Measurements from ENCODE around the gene ATXN1.
"Not testable (repeated sequence)": the region's sequence is repeated elsewhere in the genome, so short reads cannot be mapped to it uniquely, and the experiment has no call there.

The ATXN1 gene

GRCh38 chr6:16702627-16703378, 58.5 kb downstream of the ATXN1 start:
- POLR2A ChIA-PET; H3K9me3 ChIP-seq (ENCODE audit: control insufficient read depth, insufficient read depth, low read depth, low read length); H3K36me3 ChIP-seq (ENCODE audit: control insufficient read depth in 2 of 2, insufficient read depth in 1 of 2, low read length in 2 of 2); H3K4me3 ChIP-seq (ENCODE audit: low read depth, low read length); H3K27ac ChIP-seq (ENCODE audit: extremely low read depth, low read depth, low read length); CTCF ChIA-PET: not testable (repeated sequence)
- H3K4me1 ChIP-seq (ENCODE audit: control insufficient read depth, insufficient read depth, low read length) = peaks cover 33% of the 10 kb centered on the region
- TF ChIP-seq ZNF580 (tag by site-specific recombination; IDR thresholded peaks at IDR 0.05) = peak; percentile 74
- TF ChIP-seq ZNF146 (tag by site-specific recombination; IDR thresholded peaks at IDR 0.05) = peak; percentile 91
- peak; percentile 41 for TF ChIP-seq SCRT2 (tag by site-specific recombination; IDR thresholded peaks at IDR 0.05)
- 0 out of 2 replicates have a peak, but pooled peaks have one; percentile 13 for TF ChIP-seq ZSCAN5A (tag by site-specific recombination; IDR thresholded peaks at IDR 0.05)
- peak; percentile 91 for TF ChIP-seq ZNF184 (tag by site-specific recombination; IDR thresholded peaks at IDR 0.05)
- TF ChIP-seq ZNF280D (tag by site-specific recombination; IDR thresholded peaks at IDR 0.05) = 0 out of 2 replicates have a peak, but pooled peaks have one; percentile 68

- TF ChIP-seq ZNF148 (tag by site-specific recombination; IDR thresholded peaks at IDR 0.05; ENCODE audit: borderline replicate concordance) (no peak), ZNF548 (tag by site-specific recombination; IDR thresholded peaks at IDR 0.05) (no peak), ZNF701 (tag by site-specific recombination; IDR thresholded peaks at IDR 0.05) (no peak), AEBP2 (tag by site-specific recombination; IDR thresholded peaks at IDR 0.05; ENCODE audit: borderline replicate concordance) (no peak), ZNF596 (tag by site-specific recombination; IDR thresholded peaks at IDR 0.05) (no peak), ZNF621 (tag by site-specific recombination; IDR thresholded peaks at IDR 0.05) (no peak), FEZF1 (tag by site-specific recombination; IDR thresholded peaks at IDR 0.05) (no peak), ZNF221 (tag by site-specific recombination; IDR thresholded peaks at IDR 0.05; ENCODE audit: borderline replicate concordance) (no peak), ZNF266 (tag by site-specific recombination; IDR thresholded peaks at IDR 0.05; ENCODE audit: low read depth) (no peak), ZNF426 (tag by site-specific recombination; IDR thresholded peaks at IDR 0.05) (no peak), ZNF335 (tag by site-specific recombination; conservative IDR thresholded peaks at IDR 0.05) (no peak), SETDB1 (IDR thresholded peaks at IDR 0.05; ENCODE audit: insufficient read length, low read length) (no peak), ZNF211 (tag by site-specific recombination; IDR thresholded peaks at IDR 0.05; ENCODE audit: low read depth) (no peak), KLF8 (tag by site-specific recombination; IDR thresholded peaks at IDR 0.05) (no peak), ZBTB7A (tag by site-specific recombination; IDR thresholded peaks at IDR 0.05; ENCODE audit: low read depth) (no peak)
- Histone ChIP-seq H3K27ac (ENCODE audit: extremely low read depth, low read depth, low read length) (no peak overlapping the region; the same call in 1 of the 2 replicates), H3K36me3 (ENCODE audit: control insufficient read depth in 2 of 2, insufficient read depth in 1 of 2, low read length in 2 of 2) (no peaks in the 10 kb centered on the region), H3K9me3 (ENCODE audit: control insufficient read depth, insufficient read depth, low read depth, low read length) (no peaks in the 10 kb centered on the region), H3K4me1 (ENCODE audit: control insufficient read depth, insufficient read depth, low read length) (peaks cover 39% of the 10 kb centered on the region), H3K4me3 (ENCODE audit: low read depth, low read length) (no peak overlapping the region)
- CTCF ChIA-PET = interaction anchor here (0.7 kb wide), 1 partner anchor 45 kb away, joined by 3 read pairs; no protein-coding TSS in a partner anchor
- POLR2A ChIA-PET = no interaction called here
These were observed 60.4 kb downstream of the ATXN1 start for GRCh38 chr6:16700916-16701234.
